ENCODE data around the gene GNE. TPM values are rescaled to one million over a fixed set of nuclear protein-coding genes. Genes with fewer than 3 reads are reported as not detected.

Gene GNE
- total RNA-seq, 4 donors from 2014 or later = 5.1 to 16.8 (median 13.7) TPM

DNA sequence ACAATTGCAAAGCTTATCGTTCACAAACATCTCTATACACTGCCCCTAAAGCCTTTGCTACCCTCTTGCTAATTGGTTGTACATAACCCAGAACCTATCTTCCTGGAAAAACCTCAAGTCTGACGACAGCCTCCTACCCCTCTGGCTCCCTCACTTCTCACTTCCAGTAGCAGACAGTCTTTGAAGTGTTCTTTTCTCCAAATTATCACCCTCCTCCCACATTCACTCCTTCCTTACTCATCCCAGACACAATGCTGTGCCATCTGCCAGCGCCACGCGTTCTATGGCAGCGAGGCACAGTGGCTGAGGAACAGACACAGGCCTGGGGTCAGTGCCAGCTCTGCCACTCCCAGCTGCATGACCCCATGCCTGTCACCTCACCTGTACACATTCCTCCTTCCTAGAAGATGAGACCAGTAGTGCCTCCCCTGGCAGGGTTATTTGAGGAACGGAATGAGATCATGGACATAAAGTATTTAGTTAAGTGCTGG, 39.8 kb downstream of the GNE start:
- no peak for TF ChIP-seq POLR2A (IDR thresholded peaks at IDR 0.05)
- TF ChIP-seq, protein P1, sequence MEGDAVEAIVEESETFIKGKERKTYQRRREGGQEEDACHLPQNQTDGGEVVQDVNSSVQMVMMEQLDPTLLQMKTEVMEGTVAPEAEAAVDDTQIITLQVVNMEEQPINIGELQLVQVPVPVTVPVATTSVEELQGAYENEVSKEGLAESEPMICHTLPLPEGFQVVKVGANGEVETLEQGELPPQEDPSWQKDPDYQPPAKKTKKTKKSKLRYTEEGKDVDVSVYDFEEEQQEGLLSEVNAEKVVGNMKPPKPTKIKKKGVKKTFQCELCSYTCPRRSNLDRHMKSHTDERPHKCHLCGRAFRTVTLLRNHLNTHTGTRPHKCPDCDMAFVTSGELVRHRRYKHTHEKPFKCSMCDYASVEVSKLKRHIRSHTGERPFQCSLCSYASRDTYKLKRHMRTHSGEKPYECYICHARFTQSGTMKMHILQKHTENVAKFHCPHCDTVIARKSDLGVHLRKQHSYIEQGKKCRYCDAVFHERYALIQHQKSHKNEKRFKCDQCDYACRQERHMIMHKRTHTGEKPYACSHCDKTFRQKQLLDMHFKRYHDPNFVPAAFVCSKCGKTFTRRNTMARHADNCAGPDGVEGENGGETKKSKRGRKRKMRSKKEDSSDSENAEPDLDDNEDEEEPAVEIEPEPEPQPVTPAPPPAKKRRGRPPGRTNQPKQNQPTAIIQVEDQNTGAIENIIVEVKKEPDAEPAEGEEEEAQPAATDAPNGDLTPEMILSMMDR (IDR thresholded peaks at IDR 0.05) = no peak
- 64 to 73% methylated on average over 7 of the region's 7 CpGs for whole genome bisulfite sequencing, 2 donors
- no peak for DNase-seq (ENCODE audit: low spot score in 2 of 2)
- intact Hi-C loops (cut with DNase I; ENCODE audit: low total_unique reads) = no loop called here
- no peak overlapping the region for H3K4me3 ChIP-seq (ENCODE audit: low read depth, poor library complexity, severe bottlenecking)

DNA sequence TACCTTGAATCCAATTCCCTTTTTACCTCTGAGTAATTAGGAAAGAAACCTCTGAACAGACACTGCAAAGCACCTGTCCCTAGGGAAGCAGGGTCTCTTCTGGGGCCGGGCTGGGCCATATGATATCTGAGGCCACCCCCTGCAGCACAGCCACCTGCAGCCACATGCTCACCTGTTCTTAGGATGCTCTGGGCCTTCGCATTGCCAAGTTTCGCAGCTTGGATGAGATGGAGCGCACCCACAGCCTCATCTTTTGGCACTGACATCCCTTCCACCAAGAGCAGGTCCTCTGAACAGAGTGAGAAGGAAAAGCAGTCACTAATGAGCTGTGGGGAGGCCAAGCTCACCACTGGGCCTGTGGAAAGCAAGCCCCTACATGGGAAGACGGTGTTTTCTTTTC, 40.2 kb downstream of the GNE start:
- DNase-seq (ENCODE audit: low spot score in 2 of 2) = no peak
- no peak overlapping the region for H3K4me3 ChIP-seq (ENCODE audit: low read depth, poor library complexity, severe bottlenecking)
- 89 to 90% methylated on average over 5 of the region's 5 CpGs for WGBS, 2 donors
- TF ChIP-seq, protein P1 (IDR thresholded peaks at IDR 0.05) = no peak
- no peak for TF ChIP-seq POLR2A (IDR thresholded peaks at IDR 0.05)
- intact Hi-C loops (cut with DNase I; ENCODE audit: low total_unique reads) = no loop called here

DNA sequence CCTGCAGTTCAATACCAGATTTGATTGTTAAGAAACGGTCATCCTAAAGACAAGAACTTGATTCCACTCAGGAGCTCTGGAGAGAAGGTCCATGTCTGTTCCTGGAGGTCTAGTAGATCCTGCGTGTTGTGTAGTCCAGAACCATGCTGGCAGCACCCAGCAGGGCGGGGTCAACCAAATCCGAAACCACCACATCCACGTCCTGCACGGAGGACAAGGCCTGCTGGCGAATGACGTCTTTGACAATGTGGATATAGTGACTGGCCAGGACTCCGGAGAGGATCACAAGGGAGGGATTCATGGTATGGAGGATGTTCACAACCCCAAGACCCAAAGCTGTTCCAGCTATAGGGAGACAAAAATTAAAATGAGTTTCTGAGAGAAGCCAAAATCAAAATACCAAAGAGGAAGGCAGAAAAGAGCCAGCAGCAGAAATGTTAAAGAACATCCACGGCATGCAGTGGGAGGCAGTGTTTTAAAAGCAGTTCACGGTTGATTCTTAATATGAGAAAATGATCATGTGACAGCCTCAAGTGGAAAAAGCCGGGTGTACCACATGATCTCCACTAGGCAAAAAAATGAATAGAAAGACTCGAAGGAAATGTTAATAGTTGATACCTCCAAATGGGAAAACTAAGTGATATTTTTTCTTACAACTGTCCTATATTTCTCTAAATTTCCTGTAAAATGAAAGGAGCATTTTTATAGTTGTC, 40.8 kb downstream of the GNE start:
- no peak for DNase-seq (ENCODE audit: low spot score in 2 of 2)
- intact Hi-C loops (cut with DNase I; ENCODE audit: low total_unique reads) = no loop called here

DNA sequence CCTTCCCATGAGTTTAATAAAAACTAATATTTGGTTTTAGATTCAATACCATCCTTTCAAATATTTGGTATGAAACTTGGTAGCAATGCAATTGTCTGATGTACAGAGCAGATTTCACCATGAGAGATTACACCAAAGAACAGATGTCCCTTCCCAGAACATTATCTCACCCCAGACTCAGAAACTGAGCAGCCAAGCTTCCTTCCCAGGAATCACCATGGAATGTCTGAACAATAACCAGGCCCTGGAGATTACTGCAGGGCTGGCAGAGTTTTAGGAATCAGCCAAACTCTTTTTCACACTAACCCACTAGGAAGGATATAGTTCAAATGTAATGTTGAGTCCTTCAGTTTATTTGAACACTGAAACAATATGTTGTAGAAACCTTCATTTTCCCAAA, 43.7 kb downstream of the GNE start:
- no peak for DNase-seq (ENCODE audit: low spot score in 2 of 2)
- H3K4me3 ChIP-seq (ENCODE audit: low read depth, poor library complexity, severe bottlenecking) = no peak overlapping the region
- intact Hi-C loops (cut with DNase I; ENCODE audit: low total_unique reads) = no loop called here
- no peak for TF ChIP-seq POLR2A (IDR thresholded peaks at IDR 0.05)
- TF ChIP-seq, protein P1 (IDR thresholded peaks at IDR 0.05) = no peak

More for the DNA sequence above, 40.8 kb downstream of the GNE start:
- whole genome bisulfite sequencing, 2 donors = 52 to 69% methylated on average over 13 of the region's 13 CpGs
- TF ChIP-seq POLR2A (IDR thresholded peaks at IDR 0.05) = no peak
- TF ChIP-seq, protein P1 (IDR thresholded peaks at IDR 0.05) = no peak
- H3K4me3 ChIP-seq (ENCODE audit: low read depth, poor library complexity, severe bottlenecking) = no peak overlapping the region

DNA sequence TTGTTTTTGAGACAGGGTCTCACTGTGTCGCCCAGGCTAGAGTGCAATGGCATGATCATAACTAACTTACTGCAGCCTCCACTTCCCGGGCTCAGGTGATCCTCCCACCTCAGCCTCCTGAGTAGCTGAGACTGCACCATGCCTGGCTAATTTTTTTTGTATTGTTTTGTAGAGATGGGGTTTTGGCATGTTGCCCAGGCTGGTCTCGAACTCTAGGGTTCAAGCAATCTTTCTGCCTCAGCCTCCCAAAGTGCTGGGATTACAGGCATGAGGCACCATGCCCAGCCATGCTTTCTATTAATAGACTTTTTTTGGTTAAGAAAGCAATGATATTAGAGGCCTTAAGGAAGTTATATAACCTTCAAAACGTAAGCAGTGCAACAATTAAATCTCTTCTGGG, 44.3 kb downstream of the GNE start:
- intact Hi-C loops (cut with DNase I; ENCODE audit: low total_unique reads) = no loop called here
- 67 to 73% methylated on average over 4 of the region's 4 CpGs for WGBS, 2 donors
- H3K4me3 ChIP-seq (ENCODE audit: low read depth, poor library complexity, severe bottlenecking) = no peak overlapping the region
- TF ChIP-seq, protein P1 (IDR thresholded peaks at IDR 0.05) = no peak
- TF ChIP-seq POLR2A (IDR thresholded peaks at IDR 0.05) = no peak
- no peak for DNase-seq (ENCODE audit: low spot score in 2 of 2)

DNA sequence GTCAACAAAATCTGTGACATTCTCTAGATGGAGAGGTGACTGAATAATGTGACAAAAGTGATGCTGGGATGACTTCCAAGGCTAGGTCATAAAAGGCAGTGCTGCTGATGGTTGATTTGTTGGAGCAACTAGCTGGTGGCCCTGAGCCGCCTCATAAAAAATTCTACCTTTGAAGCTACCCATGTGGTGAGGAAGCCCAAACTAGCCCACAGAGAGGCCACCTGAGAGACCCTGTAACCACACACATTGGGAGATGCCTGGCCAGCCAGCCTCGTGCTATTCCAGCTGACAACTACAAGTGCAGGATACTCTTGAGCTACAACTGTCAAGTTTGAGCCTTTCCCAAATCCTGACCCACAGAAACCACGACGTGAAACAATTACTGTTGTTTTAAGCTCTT, 44.9 kb downstream of the GNE start:
- no peak overlapping the region for H3K4me3 ChIP-seq (ENCODE audit: low read depth, poor library complexity, severe bottlenecking)
- no peak for TF ChIP-seq POLR2A (IDR thresholded peaks at IDR 0.05)
- TF ChIP-seq, protein P1 (IDR thresholded peaks at IDR 0.05) = no peak
- DNase-seq (ENCODE audit: low spot score in 2 of 2) = no peak
- intact Hi-C loops (cut with DNase I; ENCODE audit: low total_unique reads) = no loop called here
- WGBS, 2 donors = 82 to 87% methylated on average over 4 of the region's 4 CpGs

All from lower leg skin (tissue), 4 donors.